Stomach (tissue), 4 donors: ENCODE data around the gene PRDM16.

ENCODE experiments used
- CTCF ChIP-seq, 7 experiments: fragments of 450-650 bp in 4 of 7; fragments of 200-600 bp in 3 of 7; sonication (generic) in 3 of 7; IDR thresholded peaks; one replicate each; pipeline ENCODE4 v1.5.1; 2016 to 2019; ENCODE audit warnings: antibody characterized with exemption in 7 of 7, control low read depth in 2 of 7, mild to moderate bottlenecking in 1 of 7
- EP300 ChIP-seq: sonication (generic); formaldehyde crosslinking; IDR thresholded peaks from one replicate; pipeline ENCODE4 v1.6.1; 2017; ENCODE audit warnings: antibody characterized with exemption
- POLR2A ChIP-seq, 4 donors: fragments of 450-650 bp; IDR thresholded peaks; one replicate each; pipeline ENCODE4 v1.6.1; 2016; ENCODE audit warnings: antibody characterized with exemption in 4 of 4, control low read depth in 2 of 4, mild to moderate bottlenecking in 1 of 4, moderate library complexity in 1 of 4
- POLR2AphosphoS5 ChIP-seq, 3 donors: sonication (generic); formaldehyde crosslinking; IDR thresholded peaks; one replicate each; pipeline ENCODE4 v1.6.1; 2016; ENCODE audit warnings: antibody characterized with exemption in 3 of 3

GRCh38 chr1:3085721-3086120, 16.7 kb downstream of the PRDM16 start:
- no peak for TF ChIP-seq CTCF (IDR thresholded peaks at IDR 0.05)
- TF ChIP-seq POLR2A (IDR thresholded peaks at IDR 0.05) = no peak
- no peak for TF ChIP-seq POLR2AphosphoS5 (IDR thresholded peaks at IDR 0.05)
- TF ChIP-seq EP300 = no peak
